Adrenal gland (tissue), 19 donors: ENCODE results near the gene CCL3. TPM values are rescaled to one million over a fixed set of nuclear protein-coding genes. Genes with fewer than 3 reads are reported as not detected.

Experiments used
- DNase-seq, 7 donors: peaks; one replicate each; pipeline ENCODE4 v3.0.0-alpha.2; 2019 to 2020
- H3K27ac ChIP-seq, 5 donors: fragments of 200-600 bp; sonication (generic) in 4 of 5; 1 replicate in 3 of 5; 2 replicates in 2 of 5; pipeline versions ENCODE4 v1.5.1 to v1.8.0; 2016 to 2020; ENCODE audit warnings: mild to moderate bottlenecking in 1 of 5
- H3K27me3 ChIP-seq: fragments of 200-600 bp; 2 replicates; pipeline ENCODE4 v1.8.0; 2021
- H3K36me3 ChIP-seq, 2 donors: fragments of 200-600 bp; replicated peaks in 1 of 2; 1 replicate in 1 of 2; 2 replicates in 1 of 2; pipeline versions ENCODE4 v1.5.1 to v1.8.0; 2018 to 2022
- H3K4me1 ChIP-seq, 2 donors: fragments of 200-600 bp; replicated peaks in 1 of 2; 1 replicate in 1 of 2; 2 replicates in 1 of 2; pipeline versions ENCODE4 v1.5.1 to v1.8.0; 2018 to 2021
- H3K4me3 ChIP-seq, 4 donors: fragments of 200-600 bp; sonication (generic) in 3 of 4; one replicate each; pipeline ENCODE4 v1.5.1; 2016 to 2018
- H3K9me3 ChIP-seq, 3 donors: fragments of 200-600 bp; sonication (generic) in 1 of 3; replicated peaks in 1 of 3; 1 replicate in 2 of 3; 2 replicates in 1 of 3; pipeline versions ENCODE4 v1.5.1 to v1.8.0; 2016 to 2021
- POLR2A ChIP-seq, 2 donors: fragments of 450-650 bp; IDR thresholded peaks; one replicate each; pipeline ENCODE4 v1.6.1; 2017; ENCODE audit warnings: antibody characterized with exemption in 2 of 2, mild to moderate bottlenecking in 2 of 2, moderate library complexity in 1 of 2
- WGBS, 4 donors: extraction: QIAGEN DNeasy Blood & Tissue Kit in 2 of 4; methylation state at CpG; one replicate each; pipeline versions ENCODE4 v1.1.5 to v1.1.7; 2013 to 2017; 5-methylcytosine and 5-hydroxymethylcytosine counted together
- intact Hi-C, 2 donors: fragments of 100-400 bp; cut with DNase I; formaldehyde crosslinking; loops; one replicate each; pipeline versions ENCODE4 v1.14.1 to v1.15.0; 2022 to 2023
- long read RNA-seq, 10 donors: library from polyadenylated mRNA in 3 of 10; unstranded in 2 of 10; stranded (forward) in 1 of 10; transcript quantifications; one replicate each; pipeline ENCODE4 v2.0.0 and lab custom pipeline, GENCODE V29; 2021 to 2026
- polyA plus RNA-seq, 3 donors: library from polyadenylated mRNA; stranded (reverse); fragments of 200-250 nt in 2 of 3; fragments of 350-450 nt in 1 of 3; fragmentation: Illumina TruSeq in 1 of 3; extraction: RNeasy Lipid Tissue Mini Kit (QIAGEN cat#74804) in 1 of 3; gene quantifications; one replicate each; pipeline ENCODE4 v1.2.3, GENCODE V29; 2013 to 2014
- total RNA-seq, 9 donors: library from RNA; depleted of rRNA in 4 of 9; stranded (reverse); fragments of >200 nt in 4 of 9; fragments of 120-200 nt in 1 of 9; fragmentation: NEBNext Ultra II Directional in 1 of 9; extraction: Animal tissue kit (Norgen Biotek cat#: 25700) in 1 of 9; gene quantifications; one replicate each; pipeline versions ENCODE4 v1.1.0 to v1.2.4, GENCODE V29; 2013 to 2023
- TF ChIP-seq, protein P1 (sequence below), 6 experiments: fragments of 450-650 bp in 4 of 6; fragments of 200-600 bp in 2 of 6; sonication (generic) in 1 of 6; IDR thresholded peaks; 1 replicate in 5 of 6; 2 replicates in 1 of 6; pipeline versions ENCODE4 v1.5.1 to v1.8.0; 2016 to 2021; ENCODE audit warnings: antibody characterized with exemption in 6 of 6, mild to moderate bottlenecking in 2 of 6, moderate library complexity in 1 of 6
- donor health status: healthy with polysubstance abuse.
- donor health status: Bipolar disorder and iron deficiency.
- donor health status: DM: yes; HTN: yes; CAD: no.
- donor health status: DM: no; HTN: no; CAD: no.
- donor health status: DM: no; HTN: no; CAD: no.
- donor health status: DM: yes; HTN: yes; CAD: no.

CCL3 gene
- total RNA-seq: 10 to 100 TPM in 2 of 9 donors, 1 to 10 TPM in 6, under 1 TPM in 1; 0.54 to 15.3 (median 4.8) TPM
- polyA plus RNA-seq: 1 to 10 TPM; 3.8 to 9.9 (median 5.2) TPM
- long read RNA-seq, donor 1: 0 reads
- long read RNA-seq, donor 2, partial matches to known transcripts: 0 of 4 reads
- long read RNA-seq, donor 2, other reads (novel, unspliced or antisense): 0 of 4 reads
- long read RNA-seq, donor 3: 0 reads
- long read RNA-seq, donor 4, partial matches to known transcripts: 0 of 5 reads
- long read RNA-seq, donor 4, other reads (novel, unspliced or antisense): 1 of 5 reads
- long read RNA-seq, donor 5, transcript CCL3-204 (3 exons, 778 nt): major isoform, 14 of 25 reads
- long read RNA-seq, donor 5, partial matches to known transcripts: 0 of 25 reads
- long read RNA-seq, donor 5, other reads (novel, unspliced or antisense): 9 of 25 reads
- long read RNA-seq, donor 6, partial matches to known transcripts: 0 of 3 reads
- long read RNA-seq, donor 6, other reads (novel, unspliced or antisense): 1 of 3 reads
- long read RNA-seq, donor 7: 0 reads
- long read RNA-seq, donor 8, partial matches to known transcripts: 0 of 2 reads
- long read RNA-seq, donor 8, other reads (novel, unspliced or antisense): 0 of 2 reads
- long read RNA-seq, donor 9: 0 reads
- long read RNA-seq, donor 10: 0 reads

DNA sequence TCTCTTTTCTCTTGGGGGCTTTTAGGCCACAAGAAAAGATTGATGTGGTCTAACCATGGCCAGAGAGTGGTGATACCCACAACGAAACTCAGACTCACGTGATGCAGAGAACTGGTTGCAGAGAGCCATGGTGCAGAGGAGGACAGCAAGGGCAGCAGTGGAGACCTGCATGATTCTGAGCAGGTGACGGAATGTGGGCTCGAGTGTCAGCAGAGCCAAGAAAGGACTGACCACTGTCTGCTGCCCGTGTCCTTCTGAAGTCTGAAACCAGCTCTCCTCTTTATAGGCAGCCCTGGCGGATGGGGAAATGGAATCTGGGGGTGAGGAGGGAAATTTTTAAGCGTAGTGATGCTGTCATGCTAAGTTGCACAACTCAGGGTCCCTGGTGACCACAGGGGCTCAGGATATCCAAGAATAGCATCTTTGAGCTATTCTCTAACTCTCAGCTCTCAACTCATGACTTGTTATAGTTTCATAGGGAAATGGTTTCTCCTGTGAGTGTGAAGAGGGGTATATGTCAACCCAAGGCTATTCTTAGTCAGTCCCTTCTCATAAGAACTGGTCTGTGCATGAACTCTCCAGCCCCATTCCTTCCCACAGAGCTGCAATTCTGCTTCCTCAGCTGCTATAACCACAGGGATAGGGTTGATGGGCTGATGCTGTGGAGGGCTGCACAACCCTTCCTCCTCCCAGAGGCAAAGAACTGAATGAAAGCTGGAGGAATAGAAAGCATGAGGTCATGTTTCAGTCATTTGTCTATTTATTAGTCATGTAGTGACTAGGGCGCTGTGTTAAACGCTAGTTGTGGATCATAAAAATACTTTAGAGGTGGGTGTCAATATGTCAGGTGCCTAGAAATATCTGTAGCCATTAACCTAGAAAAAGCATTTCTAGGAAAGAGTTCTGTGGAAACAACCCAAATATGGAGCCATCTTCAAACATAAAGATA lies at the start of gene CCL3:
Gene CCL3, minus strand, starts transcription at position 256 of the 949 bp plus-strand sequence. Its CDS starts 85 bp downstream, at position 171.
- Histone ChIP-seq H3K4me3 (no peak within 1 kb of the TSS), H3K4me1 (peaks cover 0 to 1% of the 10 kb centered on the region in 2 donors), H3K27me3 (no peaks in the 10 kb centered on the region), H3K9me3 (no peaks in the 10 kb centered on the region), H3K36me3 (no peaks in the 10 kb centered on the region), H3K27ac (peak within 1 kb of the TSS in 1 of 5 donors; percentile 16)
- peak in 5 of 7 donors; percentile 21 to 63 (median 46) for DNase-seq
- intact Hi-C loops: no loop called here
- WGBS, 4 donors: 48 to 63% (median 56%) methylated on average over 9 of the region's 9 CpGs
- TF ChIP-seq, protein P1, sequence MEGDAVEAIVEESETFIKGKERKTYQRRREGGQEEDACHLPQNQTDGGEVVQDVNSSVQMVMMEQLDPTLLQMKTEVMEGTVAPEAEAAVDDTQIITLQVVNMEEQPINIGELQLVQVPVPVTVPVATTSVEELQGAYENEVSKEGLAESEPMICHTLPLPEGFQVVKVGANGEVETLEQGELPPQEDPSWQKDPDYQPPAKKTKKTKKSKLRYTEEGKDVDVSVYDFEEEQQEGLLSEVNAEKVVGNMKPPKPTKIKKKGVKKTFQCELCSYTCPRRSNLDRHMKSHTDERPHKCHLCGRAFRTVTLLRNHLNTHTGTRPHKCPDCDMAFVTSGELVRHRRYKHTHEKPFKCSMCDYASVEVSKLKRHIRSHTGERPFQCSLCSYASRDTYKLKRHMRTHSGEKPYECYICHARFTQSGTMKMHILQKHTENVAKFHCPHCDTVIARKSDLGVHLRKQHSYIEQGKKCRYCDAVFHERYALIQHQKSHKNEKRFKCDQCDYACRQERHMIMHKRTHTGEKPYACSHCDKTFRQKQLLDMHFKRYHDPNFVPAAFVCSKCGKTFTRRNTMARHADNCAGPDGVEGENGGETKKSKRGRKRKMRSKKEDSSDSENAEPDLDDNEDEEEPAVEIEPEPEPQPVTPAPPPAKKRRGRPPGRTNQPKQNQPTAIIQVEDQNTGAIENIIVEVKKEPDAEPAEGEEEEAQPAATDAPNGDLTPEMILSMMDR (IDR thresholded peaks at IDR 0.05): no peak
- TF ChIP-seq POLR2A (IDR thresholded peaks at IDR 0.05): peak in 1 of 2 donors; percentile 43

DNA sequence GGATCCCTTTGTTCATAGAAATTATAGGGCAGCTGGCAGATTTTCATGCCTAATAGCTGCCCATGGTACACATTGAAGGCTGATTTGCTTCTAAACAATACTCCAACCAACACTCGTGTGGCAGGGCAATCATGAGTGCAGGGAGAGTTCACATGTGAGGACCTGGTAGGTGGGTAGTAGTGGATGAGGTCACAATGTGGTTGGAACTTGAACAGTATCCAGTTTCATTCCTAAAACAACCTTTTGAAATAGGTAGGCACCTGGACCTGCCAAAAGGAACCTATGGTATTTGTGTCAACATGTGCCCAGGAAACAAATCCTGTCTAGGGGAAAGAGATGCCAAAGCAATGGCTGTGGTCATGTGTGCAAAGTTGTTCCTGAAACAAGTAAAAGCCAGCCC lies 46.5 kb upstream of the CCL3 start:
- DNase-seq: no peak
- 50 to 87% (median 79%) methylated on average over 1 of the region's 1 CpG for WGBS, 4 donors
- H3K9me3 ChIP-seq: no peaks in the 10 kb centered on the region
- H3K4me1 ChIP-seq: no peaks in the 10 kb centered on the region
- H3K27ac ChIP-seq: no peak overlapping the region
- no peak for TF ChIP-seq POLR2A (IDR thresholded peaks at IDR 0.05)
- TF ChIP-seq, protein P1 (IDR thresholded peaks at IDR 0.05): no peak
- no peak overlapping the region for H3K4me3 ChIP-seq
- H3K36me3 ChIP-seq: no peaks in the 10 kb centered on the region
- intact Hi-C loops: no loop called here
- H3K27me3 ChIP-seq: no peaks in the 10 kb centered on the region

DNA sequence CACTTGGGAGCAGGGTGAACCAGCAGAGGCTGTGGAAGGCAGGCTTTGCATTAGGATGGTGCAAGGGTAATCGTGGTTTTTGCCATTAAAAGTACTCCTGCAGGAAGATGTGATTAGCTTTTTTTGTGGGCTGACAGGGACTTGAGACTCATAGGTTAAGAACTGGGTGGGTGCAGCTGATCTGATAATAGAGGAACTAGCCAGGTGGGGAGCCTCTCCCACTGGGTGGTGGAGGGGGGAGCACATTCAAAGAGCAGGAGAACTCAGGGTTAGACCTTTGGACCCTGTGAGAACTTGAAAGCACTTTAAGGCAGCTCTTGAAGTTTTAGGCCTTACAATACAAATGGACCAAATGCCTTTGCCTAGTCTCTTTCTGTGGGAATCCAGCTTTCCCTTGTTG lies 46.1 kb upstream of the CCL3 start:
- Histone ChIP-seq H3K27me3 (no peaks in the 10 kb centered on the region), H3K36me3 (no peaks in the 10 kb centered on the region), H3K27ac (no peak overlapping the region), H3K4me1 (no peaks in the 10 kb centered on the region), H3K4me3 (no peak overlapping the region), H3K9me3 (no peaks in the 10 kb centered on the region)
- intact Hi-C loops: no loop called here
- DNase-seq: no peak
- WGBS, 4 donors: 42 to 82% (median 74%) methylated on average over 1 of the region's 1 CpG
- TF ChIP-seq, protein P1 (IDR thresholded peaks at IDR 0.05): no peak
- TF ChIP-seq POLR2A (IDR thresholded peaks at IDR 0.05): no peak

DNA sequence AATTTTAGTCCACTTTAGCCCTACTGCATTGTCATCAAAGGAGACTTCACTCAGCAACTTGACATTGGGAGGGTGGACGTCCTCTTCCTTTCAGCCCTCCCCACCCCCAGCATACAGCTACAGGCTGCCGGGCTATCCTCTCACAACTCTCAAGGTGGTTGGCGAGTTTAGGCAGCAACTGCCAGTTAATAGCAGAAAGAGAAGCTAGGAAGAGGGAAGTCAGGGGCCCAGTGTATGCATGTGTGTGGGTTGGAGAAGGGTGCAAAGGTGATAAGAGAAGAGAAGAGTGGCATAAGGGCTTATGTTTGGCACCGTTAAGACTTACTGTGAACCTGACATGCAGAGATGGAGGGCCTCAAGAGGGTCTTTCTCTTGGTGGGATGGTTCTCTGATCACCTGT lies 45.5 kb upstream of the CCL3 start:
- no peaks in the 10 kb centered on the region for H3K27me3 ChIP-seq
- intact Hi-C loops: no loop called here
- 71 to 80% (median 75%) methylated on average over 4 of the region's 4 CpGs for WGBS, 4 donors
- no peaks in the 10 kb centered on the region for H3K9me3 ChIP-seq
- TF ChIP-seq, protein P1 (IDR thresholded peaks at IDR 0.05): no peak
- no peak for TF ChIP-seq POLR2A (IDR thresholded peaks at IDR 0.05)
- no peaks in the 10 kb centered on the region for H3K36me3 ChIP-seq
- H3K4me3 ChIP-seq: no peak overlapping the region
- no peak for DNase-seq
- H3K4me1 ChIP-seq: no peaks in the 10 kb centered on the region
- no peak overlapping the region for H3K27ac ChIP-seq
